ENCODE measurements around the gene GRHL1. TPM values are rescaled to one million over a fixed set of nuclear protein-coding genes. Genes with fewer than 3 reads are reported as not detected.

The GRHL1 gene
- total and polyA plus RNA-seq, 9 of the 15 experiments (the other 6 are each of a cell fraction or from before 2014, with no cell fraction given), result 1.7 to 6.1 (median 4.7) TPM

GRCh38 chr2:10030311-10030736, 78.8 kb downstream of the GRHL1 start (continued):
- TF ChIP-seq, protein P1, sequence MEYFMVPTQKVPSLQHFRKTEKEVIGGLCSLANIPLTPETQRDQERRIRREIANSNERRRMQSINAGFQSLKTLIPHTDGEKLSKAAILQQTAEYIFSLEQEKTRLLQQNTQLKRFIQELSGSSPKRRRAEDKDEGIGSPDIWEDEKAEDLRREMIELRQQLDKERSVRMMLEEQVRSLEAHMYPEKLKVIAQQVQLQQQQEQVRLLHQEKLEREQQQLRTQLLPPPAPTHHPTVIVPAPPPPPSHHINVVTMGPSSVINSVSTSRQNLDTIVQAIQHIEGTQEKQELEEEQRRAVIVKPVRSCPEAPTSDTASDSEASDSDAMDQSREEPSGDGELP (CRISPR knock-in tag; IDR thresholded peaks at IDR 0.05; ENCODE audit: borderline replicate concordance), result peak; percentile 66; the same call in 1 of the 2 replicates
- TF ChIP-seq ZNF507 (tag; conservative IDR thresholded peaks at IDR 0.05) (no peak), HDAC1 (IDR thresholded peaks at IDR 0.05) (peak in 1 of 2 experiments; percentile 79; a peak in 1 of 4 replicates), CBX3 (IDR thresholded peaks at IDR 0.05; ENCODE audit: borderline replicate concordance in 1 of 2, low read length in 2 of 2) (no peak), ZBTB34 (CRISPR knock-in tag; IDR thresholded peaks at IDR 0.05) (no peak), NCOA1 (IDR thresholded peaks at IDR 0.05; ENCODE audit: low read depth) (peak; percentile 37; the same call in 1 of the 2 replicates), ZNF444 (CRISPR knock-in tag; IDR thresholded peaks at IDR 0.05) (no peak), TFAM (CRISPR knock-in tag; conservative IDR thresholded peaks at IDR 0.05) (no peak), LCOR (CRISPR knock-in tag; IDR thresholded peaks at IDR 0.05) (no peak), GTF2E2 (tag; IDR thresholded peaks at IDR 0.05) (no peak), ZNF584 (CRISPR knock-in tag; IDR thresholded peaks at IDR 0.05; ENCODE audit: low read depth) (no peak)
- TF ChIP-seq, protein P2, sequence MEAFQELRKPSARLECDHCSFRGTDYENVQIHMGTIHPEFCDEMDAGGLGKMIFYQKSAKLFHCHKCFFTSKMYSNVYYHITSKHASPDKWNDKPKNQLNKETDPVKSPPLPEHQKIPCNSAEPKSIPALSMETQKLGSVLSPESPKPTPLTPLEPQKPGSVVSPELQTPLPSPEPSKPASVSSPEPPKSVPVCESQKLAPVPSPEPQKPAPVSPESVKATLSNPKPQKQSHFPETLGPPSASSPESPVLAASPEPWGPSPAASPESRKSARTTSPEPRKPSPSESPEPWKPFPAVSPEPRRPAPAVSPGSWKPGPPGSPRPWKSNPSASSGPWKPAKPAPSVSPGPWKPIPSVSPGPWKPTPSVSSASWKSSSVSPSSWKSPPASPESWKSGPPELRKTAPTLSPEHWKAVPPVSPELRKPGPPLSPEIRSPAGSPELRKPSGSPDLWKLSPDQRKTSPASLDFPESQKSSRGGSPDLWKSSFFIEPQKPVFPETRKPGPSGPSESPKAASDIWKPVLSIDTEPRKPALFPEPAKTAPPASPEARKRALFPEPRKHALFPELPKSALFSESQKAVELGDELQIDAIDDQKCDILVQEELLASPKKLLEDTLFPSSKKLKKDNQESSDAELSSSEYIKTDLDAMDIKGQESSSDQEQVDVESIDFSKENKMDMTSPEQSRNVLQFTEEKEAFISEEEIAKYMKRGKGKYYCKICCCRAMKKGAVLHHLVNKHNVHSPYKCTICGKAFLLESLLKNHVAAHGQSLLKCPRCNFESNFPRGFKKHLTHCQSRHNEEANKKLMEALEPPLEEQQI (IDR thresholded peaks at IDR 0.05), result no peak
- TF ChIP-seq, protein P3, sequence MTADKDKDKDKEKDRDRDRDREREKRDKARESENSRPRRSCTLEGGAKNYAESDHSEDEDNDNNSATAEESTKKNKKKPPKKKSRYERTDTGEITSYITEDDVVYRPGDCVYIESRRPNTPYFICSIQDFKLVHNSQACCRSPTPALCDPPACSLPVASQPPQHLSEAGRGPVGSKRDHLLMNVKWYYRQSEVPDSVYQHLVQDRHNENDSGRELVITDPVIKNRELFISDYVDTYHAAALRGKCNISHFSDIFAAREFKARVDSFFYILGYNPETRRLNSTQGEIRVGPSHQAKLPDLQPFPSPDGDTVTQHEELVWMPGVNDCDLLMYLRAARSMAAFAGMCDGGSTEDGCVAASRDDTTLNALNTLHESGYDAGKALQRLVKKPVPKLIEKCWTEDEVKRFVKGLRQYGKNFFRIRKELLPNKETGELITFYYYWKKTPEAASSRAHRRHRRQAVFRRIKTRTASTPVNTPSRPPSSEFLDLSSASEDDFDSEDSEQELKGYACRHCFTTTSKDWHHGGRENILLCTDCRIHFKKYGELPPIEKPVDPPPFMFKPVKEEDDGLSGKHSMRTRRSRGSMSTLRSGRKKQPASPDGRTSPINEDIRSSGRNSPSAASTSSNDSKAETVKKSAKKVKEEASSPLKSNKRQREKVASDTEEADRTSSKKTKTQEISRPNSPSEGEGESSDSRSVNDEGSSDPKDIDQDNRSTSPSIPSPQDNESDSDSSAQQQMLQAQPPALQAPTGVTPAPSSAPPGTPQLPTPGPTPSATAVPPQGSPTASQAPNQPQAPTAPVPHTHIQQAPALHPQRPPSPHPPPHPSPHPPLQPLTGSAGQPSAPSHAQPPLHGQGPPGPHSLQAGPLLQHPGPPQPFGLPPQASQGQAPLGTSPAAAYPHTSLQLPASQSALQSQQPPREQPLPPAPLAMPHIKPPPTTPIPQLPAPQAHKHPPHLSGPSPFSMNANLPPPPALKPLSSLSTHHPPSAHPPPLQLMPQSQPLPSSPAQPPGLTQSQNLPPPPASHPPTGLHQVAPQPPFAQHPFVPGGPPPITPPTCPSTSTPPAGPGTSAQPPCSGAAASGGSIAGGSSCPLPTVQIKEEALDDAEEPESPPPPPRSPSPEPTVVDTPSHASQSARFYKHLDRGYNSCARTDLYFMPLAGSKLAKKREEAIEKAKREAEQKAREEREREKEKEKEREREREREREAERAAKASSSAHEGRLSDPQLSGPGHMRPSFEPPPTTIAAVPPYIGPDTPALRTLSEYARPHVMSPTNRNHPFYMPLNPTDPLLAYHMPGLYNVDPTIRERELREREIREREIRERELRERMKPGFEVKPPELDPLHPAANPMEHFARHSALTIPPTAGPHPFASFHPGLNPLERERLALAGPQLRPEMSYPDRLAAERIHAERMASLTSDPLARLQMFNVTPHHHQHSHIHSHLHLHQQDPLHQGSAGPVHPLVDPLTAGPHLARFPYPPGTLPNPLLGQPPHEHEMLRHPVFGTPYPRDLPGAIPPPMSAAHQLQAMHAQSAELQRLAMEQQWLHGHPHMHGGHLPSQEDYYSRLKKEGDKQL (CRISPR knock-in tag; IDR thresholded peaks at IDR 0.05; ENCODE audit: borderline replicate concordance), result no peak
- TF ChIP-seq, protein P4, sequence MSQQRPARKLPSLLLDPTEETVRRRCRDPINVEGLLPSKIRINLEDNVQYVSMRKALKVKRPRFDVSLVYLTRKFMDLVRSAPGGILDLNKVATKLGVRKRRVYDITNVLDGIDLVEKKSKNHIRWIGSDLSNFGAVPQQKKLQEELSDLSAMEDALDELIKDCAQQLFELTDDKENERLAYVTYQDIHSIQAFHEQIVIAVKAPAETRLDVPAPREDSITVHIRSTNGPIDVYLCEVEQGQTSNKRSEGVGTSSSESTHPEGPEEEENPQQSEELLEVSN (IDR thresholded peaks at IDR 0.05; ENCODE audit: borderline replicate concordance in 1 of 2, extremely low read depth in 1 of 2, insufficient read depth in 1 of 2, insufficient read length in 1 of 2, low read depth in 1 of 2, low read length in 1 of 2, poor library complexity in 1 of 2, severe bottlenecking in 1 of 2), result peak in 1 of 2 experiments; percentile 17
- TF ChIP-seq, protein P5, sequence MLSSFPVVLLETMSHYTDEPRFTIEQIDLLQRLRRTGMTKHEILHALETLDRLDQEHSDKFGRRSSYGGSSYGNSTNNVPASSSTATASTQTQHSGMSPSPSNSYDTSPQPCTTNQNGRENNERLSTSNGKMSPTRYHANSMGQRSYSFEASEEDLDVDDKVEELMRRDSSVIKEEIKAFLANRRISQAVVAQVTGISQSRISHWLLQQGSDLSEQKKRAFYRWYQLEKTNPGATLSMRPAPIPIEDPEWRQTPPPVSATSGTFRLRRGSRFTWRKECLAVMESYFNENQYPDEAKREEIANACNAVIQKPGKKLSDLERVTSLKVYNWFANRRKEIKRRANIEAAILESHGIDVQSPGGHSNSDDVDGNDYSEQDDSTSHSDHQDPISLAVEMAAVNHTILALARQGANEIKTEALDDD (IDR thresholded peaks at IDR 0.05), result no peak

All from K562 (cell line).